ENCODE data around the gene MPV17L2. TPM values are rescaled to one million over a fixed set of nuclear protein-coding genes. Genes with fewer than 3 reads are reported as not detected.

Gene MPV17L2
- 30.6 TPM for polyA plus RNA-seq (2012; ENCODE audit: insufficient read length, low read depth)

DNA sequence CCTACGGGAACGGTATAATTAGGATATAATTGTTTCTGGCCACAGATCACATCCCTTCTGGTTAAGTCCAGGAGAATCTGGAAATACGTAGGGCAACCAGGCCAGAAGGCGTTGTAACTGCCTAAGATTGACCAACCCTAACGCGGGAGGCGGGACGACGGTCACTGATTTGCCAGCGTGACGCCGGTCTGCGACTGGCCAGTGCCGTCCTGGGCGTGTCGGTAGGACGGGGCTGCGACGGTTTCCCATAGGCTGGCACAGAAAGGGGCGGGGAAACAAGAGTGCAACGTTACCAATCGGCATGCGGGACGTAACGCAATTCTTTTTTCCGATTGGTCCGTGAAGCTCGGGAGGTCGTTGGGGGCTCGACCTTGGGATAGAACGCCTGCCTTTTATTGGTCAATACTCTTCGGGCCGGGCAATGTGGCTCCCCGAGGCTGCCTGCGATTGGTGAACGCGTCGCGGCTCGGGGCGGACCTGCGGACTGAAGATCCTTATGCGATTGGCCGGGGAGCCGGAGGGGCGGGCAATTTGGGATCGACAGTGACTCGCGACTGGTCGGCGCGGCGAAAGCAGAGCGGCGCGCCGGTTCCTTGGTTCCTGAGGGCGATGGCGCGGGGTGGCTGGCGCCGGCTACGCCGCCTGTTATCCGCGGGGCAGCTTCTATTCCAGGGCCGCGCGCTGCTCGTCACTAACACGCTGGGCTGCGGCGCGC is at the start of gene MPV17L2:
Gene MPV17L2, plus strand, starts transcription at position 546 of the 715 bp plus-strand sequence. Its CDS starts 64 bp downstream, at position 610.
- TF ChIP-seq, protein P1, sequence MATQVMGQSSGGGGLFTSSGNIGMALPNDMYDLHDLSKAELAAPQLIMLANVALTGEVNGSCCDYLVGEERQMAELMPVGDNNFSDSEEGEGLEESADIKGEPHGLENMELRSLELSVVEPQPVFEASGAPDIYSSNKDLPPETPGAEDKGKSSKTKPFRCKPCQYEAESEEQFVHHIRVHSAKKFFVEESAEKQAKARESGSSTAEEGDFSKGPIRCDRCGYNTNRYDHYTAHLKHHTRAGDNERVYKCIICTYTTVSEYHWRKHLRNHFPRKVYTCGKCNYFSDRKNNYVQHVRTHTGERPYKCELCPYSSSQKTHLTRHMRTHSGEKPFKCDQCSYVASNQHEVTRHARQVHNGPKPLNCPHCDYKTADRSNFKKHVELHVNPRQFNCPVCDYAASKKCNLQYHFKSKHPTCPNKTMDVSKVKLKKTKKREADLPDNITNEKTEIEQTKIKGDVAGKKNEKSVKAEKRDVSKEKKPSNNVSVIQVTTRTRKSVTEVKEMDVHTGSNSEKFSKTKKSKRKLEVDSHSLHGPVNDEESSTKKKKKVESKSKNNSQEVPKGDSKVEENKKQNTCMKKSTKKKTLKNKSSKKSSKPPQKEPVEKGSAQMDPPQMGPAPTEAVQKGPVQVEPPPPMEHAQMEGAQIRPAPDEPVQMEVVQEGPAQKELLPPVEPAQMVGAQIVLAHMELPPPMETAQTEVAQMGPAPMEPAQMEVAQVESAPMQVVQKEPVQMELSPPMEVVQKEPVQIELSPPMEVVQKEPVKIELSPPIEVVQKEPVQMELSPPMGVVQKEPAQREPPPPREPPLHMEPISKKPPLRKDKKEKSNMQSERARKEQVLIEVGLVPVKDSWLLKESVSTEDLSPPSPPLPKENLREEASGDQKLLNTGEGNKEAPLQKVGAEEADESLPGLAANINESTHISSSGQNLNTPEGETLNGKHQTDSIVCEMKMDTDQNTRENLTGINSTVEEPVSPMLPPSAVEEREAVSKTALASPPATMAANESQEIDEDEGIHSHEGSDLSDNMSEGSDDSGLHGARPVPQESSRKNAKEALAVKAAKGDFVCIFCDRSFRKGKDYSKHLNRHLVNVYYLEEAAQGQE (IDR thresholded peaks at IDR 0.05; ENCODE audit: insufficient read depth in 1 of 2, low read depth in 2 of 2, low read length in 2 of 2): no peak
- TF ChIP-seq FOXP2 (optimal IDR thresholded peaks at IDR 0.05; ENCODE audit: borderline replicate concordance, extremely low read depth, extremely low read length, insufficient read depth) (peak; percentile 72), SIN3A (IDR thresholded peaks at IDR 0.05; ENCODE audit: borderline replicate concordance, insufficient read depth, low read length) (no peak), POLR2AphosphoS5 (IDR thresholded peaks at IDR 0.05; ENCODE audit: low read depth, low read length) (peak; percentile 61), TAF1 (IDR thresholded peaks at IDR 0.05; ENCODE audit: borderline replicate concordance, insufficient read depth, low read length) (peak; percentile 79; the same call in 1 of the 2 replicates)

DNA sequence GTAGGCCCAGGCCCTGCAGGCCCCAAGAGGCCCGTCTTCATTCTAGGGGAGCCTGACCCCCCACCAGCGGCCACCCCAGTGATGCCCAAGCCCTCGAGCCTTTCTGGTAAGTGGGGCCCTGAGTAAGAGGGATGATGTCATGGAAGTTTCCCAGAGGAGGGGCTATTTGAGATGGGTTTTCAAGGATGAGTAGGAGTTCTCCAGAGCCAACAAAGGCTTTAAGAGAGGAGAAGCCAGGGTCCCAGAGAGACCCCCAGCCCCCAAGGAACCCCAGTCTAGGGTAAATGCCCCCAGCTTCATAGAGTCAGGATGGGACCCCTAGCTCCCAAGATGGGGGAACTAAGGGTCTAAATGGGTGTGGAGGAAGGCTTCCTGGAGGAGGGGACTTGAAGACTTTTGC is 49.1 kb upstream of the MPV17L2 start:
- TF ChIP-seq POLR2AphosphoS5 (IDR thresholded peaks at IDR 0.05; ENCODE audit: low read depth, low read length): no peak
- TF ChIP-seq, protein P1 (IDR thresholded peaks at IDR 0.05; ENCODE audit: insufficient read depth in 1 of 2, low read depth in 2 of 2, low read length in 2 of 2): no peak
- TF ChIP-seq FOXP2 (optimal IDR thresholded peaks at IDR 0.05; ENCODE audit: borderline replicate concordance, extremely low read depth, extremely low read length, insufficient read depth): no peak
- no peak for TF ChIP-seq SIN3A (IDR thresholded peaks at IDR 0.05; ENCODE audit: borderline replicate concordance, insufficient read depth, low read length)
- no peak for TF ChIP-seq TAF1 (IDR thresholded peaks at IDR 0.05; ENCODE audit: borderline replicate concordance, insufficient read depth, low read length)

DNA sequence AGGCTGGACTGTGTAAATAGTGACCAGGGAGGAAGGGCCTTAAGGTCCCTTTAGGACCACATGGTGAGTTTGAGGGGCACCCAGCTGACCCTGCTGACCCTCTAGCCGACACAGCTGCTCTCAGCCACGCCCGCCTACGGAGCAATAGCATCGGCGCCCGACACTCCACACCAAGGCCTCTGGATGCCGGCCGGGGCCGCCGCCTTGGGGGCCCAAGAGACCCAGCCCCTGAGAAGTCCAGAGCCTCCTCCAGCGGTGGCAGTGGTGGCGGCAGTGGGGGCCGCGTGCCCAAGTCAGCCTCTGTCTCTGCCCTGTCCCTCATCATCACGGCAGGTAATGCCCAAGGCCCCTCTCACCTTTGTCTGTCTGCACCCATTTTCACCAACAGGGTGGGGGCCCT is 48.7 kb upstream of the MPV17L2 start:
- TF ChIP-seq SIN3A (IDR thresholded peaks at IDR 0.05; ENCODE audit: borderline replicate concordance, insufficient read depth, low read length) (no peak), FOXP2 (optimal IDR thresholded peaks at IDR 0.05; ENCODE audit: borderline replicate concordance, extremely low read depth, extremely low read length, insufficient read depth) (no peak), POLR2AphosphoS5 (IDR thresholded peaks at IDR 0.05; ENCODE audit: low read depth, low read length) (no peak), TAF1 (IDR thresholded peaks at IDR 0.05; ENCODE audit: borderline replicate concordance, insufficient read depth, low read length) (no peak)
- TF ChIP-seq, protein P1 (IDR thresholded peaks at IDR 0.05; ENCODE audit: insufficient read depth in 1 of 2, low read depth in 2 of 2, low read length in 2 of 2): no peak

DNA sequence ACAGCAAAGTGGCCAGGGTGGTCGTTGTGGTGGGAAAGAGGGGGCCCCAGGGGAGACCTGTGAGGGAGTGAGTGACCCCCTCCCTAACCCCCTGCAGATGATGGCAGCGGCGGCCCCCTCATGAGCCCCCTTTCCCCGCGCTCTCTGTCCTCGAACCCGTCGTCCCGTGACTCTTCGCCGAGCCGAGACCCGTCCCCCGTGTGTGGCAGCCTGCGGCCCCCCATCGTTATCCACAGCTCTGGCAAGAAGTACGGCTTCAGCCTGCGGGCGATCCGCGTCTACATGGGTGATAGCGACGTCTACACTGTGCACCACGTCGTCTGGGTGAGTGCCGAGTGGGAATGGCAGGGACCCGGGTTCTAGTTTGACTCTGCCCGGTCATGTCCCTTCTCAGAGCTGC is 48.1 kb upstream of the MPV17L2 start:
- TF ChIP-seq FOXP2 (optimal IDR thresholded peaks at IDR 0.05; ENCODE audit: borderline replicate concordance, extremely low read depth, extremely low read length, insufficient read depth): no peak
- TF ChIP-seq POLR2AphosphoS5 (IDR thresholded peaks at IDR 0.05; ENCODE audit: low read depth, low read length): no peak
- TF ChIP-seq, protein P1 (IDR thresholded peaks at IDR 0.05; ENCODE audit: insufficient read depth in 1 of 2, low read depth in 2 of 2, low read length in 2 of 2): no peak
- no peak for TF ChIP-seq TAF1 (IDR thresholded peaks at IDR 0.05; ENCODE audit: borderline replicate concordance, insufficient read depth, low read length)
- no peak for TF ChIP-seq SIN3A (IDR thresholded peaks at IDR 0.05; ENCODE audit: borderline replicate concordance, insufficient read depth, low read length)

Data from PFSK-1 (cell line).